NCI-H82 treated with DMSO at 0.1 percent for 48 hours (cell line): ENCODE results near the gene CDK6.

Experiments used
- DNase-seq: peaks from one replicate; lab custom pipeline; 2025; ENCODE audit not compliant: unreplicated experiment; lab: John Stamatoyannopoulos, UW

CDK6 gene

GRCh38 chr7:92827464-92828120 lies 8.8 kb downstream of the CDK6 start:
- no peak for DNase-seq

GRCh38 chr7:92826258-92826938 lies 10.0 kb downstream of the CDK6 start:
- no peak for DNase-seq

- no peak for DNase-seq
These were observed 11.4 kb downstream of the CDK6 start for GRCh38 chr7:92824901-92825480.

GRCh38 chr7:92824450-92824849 lies 11.9 kb downstream of the CDK6 start:
- no peak for DNase-seq

- no peak for DNase-seq
These were observed 13.3 kb downstream of the CDK6 start for GRCh38 chr7:92823042-92823441.

- no peak for DNase-seq
These were observed 16.2 kb downstream of the CDK6 start for GRCh38 chr7:92820191-92820590.

- DNase-seq = no peak
These were observed 19.0 kb downstream of the CDK6 start for GRCh38 chr7:92817398-92817797.

- DNase-seq = no peak
These were observed 21.0 kb downstream of the CDK6 start for GRCh38 chr7:92815412-92815811.

- DNase-seq = no peak
These were observed 22.9 kb downstream of the CDK6 start for GRCh38 chr7:92813390-92814024.

GRCh38 chr7:92811158-92811557 lies 25.2 kb downstream of the CDK6 start:
- no peak for DNase-seq

- DNase-seq = no peak
These were observed 26.4 kb downstream of the CDK6 start for GRCh38 chr7:92809760-92810573.

GRCh38 chr7:92809397-92809759 lies 27.0 kb downstream of the CDK6 start:
- no peak for DNase-seq

- DNase-seq = no peak
These were observed 27.7 kb downstream of the CDK6 start for GRCh38 chr7:92808635-92809034.

- DNase-seq = no peak
These were observed 28.4 kb downstream of the CDK6 start for GRCh38 chr7:92808006-92808405.

GRCh38 chr7:92806496-92806895 lies 29.9 kb downstream of the CDK6 start:
- no peak for DNase-seq

- DNase-seq = no peak
These were observed 34.0 kb downstream of the CDK6 start for GRCh38 chr7:92802406-92802805.

- DNase-seq = no peak
These were observed 36.7 kb downstream of the CDK6 start for GRCh38 chr7:92799446-92800211.

- DNase-seq = no peak
These were observed 37.7 kb downstream of the CDK6 start for GRCh38 chr7:92798517-92799249.

- DNase-seq = no peak
These were observed 38.7 kb downstream of the CDK6 start for GRCh38 chr7:92797693-92798092.

GRCh38 chr7:92797284-92797683 lies 39.1 kb downstream of the CDK6 start:
- DNase-seq = no peak
